ENCODE measurements around the gene L1TD1. TPM values are rescaled to one million over a fixed set of nuclear protein-coding genes. Genes with fewer than 3 reads are reported as not detected.

L1TD1 gene
- total RNA-seq, 1 donor, result under 0.01 TPM

GRCh38 chr1:62228883-62229187 is 34.2 kb downstream of the L1TD1 start:
- no peak overlapping the region for H3K4me3 ChIP-seq (ENCODE audit: low read depth, low read length)
- no peak for TF ChIP-seq CTCF (IDR thresholded peaks at IDR 0.05; ENCODE audit: insufficient read depth, low read length)
- no peak for DNase-seq (ENCODE audit: low read depth)

- DNase-seq (ENCODE audit: low read depth), result no peak
- no peak for TF ChIP-seq CTCF (IDR thresholded peaks at IDR 0.05; ENCODE audit: insufficient read depth, low read length)
- H3K4me3 ChIP-seq (ENCODE audit: low read depth, low read length), result no peak overlapping the region
Observed at GRCh38 chr1:62229468-62229867, 34.8 kb downstream of the L1TD1 start.

- TF ChIP-seq CTCF (IDR thresholded peaks at IDR 0.05; ENCODE audit: insufficient read depth, low read length), result no peak
- DNase-seq (ENCODE audit: low read depth), result no peak
- no peak overlapping the region for H3K4me3 ChIP-seq (ENCODE audit: low read depth, low read length)
Observed at GRCh38 chr1:62229932-62230331, 35.3 kb downstream of the L1TD1 start.

- TF ChIP-seq CTCF (IDR thresholded peaks at IDR 0.05; ENCODE audit: insufficient read depth, low read length), result no peak
- H3K4me3 ChIP-seq (ENCODE audit: low read depth, low read length), result no peak overlapping the region
- peak; percentile 4 for DNase-seq (ENCODE audit: low read depth)
Observed at GRCh38 chr1:62230718-62231117, 36.1 kb downstream of the L1TD1 start.

GRCh38 chr1:62232871-62233278 is 38.2 kb downstream of the L1TD1 start:
- no peak for TF ChIP-seq CTCF (IDR thresholded peaks at IDR 0.05; ENCODE audit: insufficient read depth, low read length)
- no peak overlapping the region for H3K4me3 ChIP-seq (ENCODE audit: low read depth, low read length)
- DNase-seq (ENCODE audit: low read depth), result no peak

GRCh38 chr1:62233926-62234450 is 39.3 kb downstream of the L1TD1 start:
- no peak for DNase-seq (ENCODE audit: low read depth)
- H3K4me3 ChIP-seq (ENCODE audit: low read depth, low read length), result no peak overlapping the region
- no peak for TF ChIP-seq CTCF (IDR thresholded peaks at IDR 0.05; ENCODE audit: insufficient read depth, low read length)

GRCh38 chr1:62234688-62235087 is 40.0 kb downstream of the L1TD1 start:
- no peak for TF ChIP-seq CTCF (IDR thresholded peaks at IDR 0.05; ENCODE audit: insufficient read depth, low read length)
- DNase-seq (ENCODE audit: low read depth), result no peak
- no peak overlapping the region for H3K4me3 ChIP-seq (ENCODE audit: low read depth, low read length)
